GM12875 (cell line): ENCODE data around the gene CISD1.

Experiments used
- H3K4me3 ChIP-seq: one replicate; pipeline ENCODE4 v1.5.1; 2011; ENCODE audit warnings: low read depth, low read length, control low read depth
- CTCF ChIP-seq: IDR thresholded peaks from 2 replicates; pipeline ENCODE4 v1.5.1; 2011; ENCODE audit warnings: low read depth, mild to moderate bottlenecking, control low read depth, inconsistent platforms, low read length, moderate library complexity, borderline replicate concordance; ENCODE audit not compliant: insufficient read depth

CISD1 gene

GRCh38 chr10:58258977-58259692, 9.8 kb upstream of the CISD1 start:
- TF ChIP-seq CTCF: no peak
- H3K4me3 ChIP-seq: no peak overlapping the region

GRCh38 chr10:58260334-58260733, 8.6 kb upstream of the CISD1 start:
- H3K4me3 ChIP-seq: no peak overlapping the region
- no peak for TF ChIP-seq CTCF

GRCh38 chr10:58262766-58263165, 6.2 kb upstream of the CISD1 start:
- no peak for TF ChIP-seq CTCF
- H3K4me3 ChIP-seq: no peak overlapping the region

GRCh38 chr10:58264780-58265179, 4.2 kb upstream of the CISD1 start:
- no peak overlapping the region for H3K4me3 ChIP-seq
- TF ChIP-seq CTCF: no peak

GRCh38 chr10:58265249-58265648, 3.7 kb upstream of the CISD1 start:
- no peak overlapping the region for H3K4me3 ChIP-seq
- no peak for TF ChIP-seq CTCF

- peak overlapping the region; percentile 75 for H3K4me3 ChIP-seq
- no peak for TF ChIP-seq CTCF
Measured at GRCh38 chr10:58266003-58266825, 2.7 kb upstream of the CISD1 start.
